H9 (cell line): ENCODE results near the gene C5orf46. TPM values are rescaled to one million over a fixed set of nuclear protein-coding genes. Genes with fewer than 3 reads are reported as not detected.
A peak's percentile ranks its signal among the peaks of the same experiment; 100 is the strongest.

Experiments
- DNase-seq: peaks from one replicate; pipeline ENCODE4 v3.0.0-alpha.2; 2017
- H2AFZ ChIP-seq: one replicate; pipeline ENCODE4 v1.6.1; 2013; ENCODE audit warnings: mild to moderate bottlenecking, low read length, control low read depth, moderate library complexity
- H2AK5ac ChIP-seq: 2 replicates; pipeline ENCODE4 v1.6.1; 2013; ENCODE audit warnings: low read length, control low read depth, mixed read lengths; ENCODE audit not compliant: insufficient read length
- H2BK120ac ChIP-seq: one replicate; pipeline ENCODE4 v1.6.1; 2013; ENCODE audit warnings: low read depth, mild to moderate bottlenecking, low read length, control low read depth, inconsistent platforms; ENCODE audit not compliant: poor library complexity, severe bottlenecking
- H2BK12ac ChIP-seq: 2 replicates; pipeline ENCODE4 v1.6.1; 2013; ENCODE audit warnings: low read length, control low read depth, mixed read lengths, low read depth; ENCODE audit not compliant: insufficient read length
- H2BK15ac ChIP-seq: 2 replicates; pipeline ENCODE4 v1.6.1; 2013; ENCODE audit warnings: low read depth, low read length, control low read depth
- H2BK20ac ChIP-seq: one replicate; pipeline ENCODE4 v1.6.1; 2013; ENCODE audit warnings: low read depth, mild to moderate bottlenecking, low read length, control low read depth, inconsistent platforms; ENCODE audit not compliant: poor library complexity, severe bottlenecking
- H2BK5ac ChIP-seq: 2 replicates; pipeline ENCODE4 v1.6.1; 2013; ENCODE audit warnings: low read length, control low read depth, mixed read lengths; ENCODE audit not compliant: insufficient read length
- H3K14ac ChIP-seq: 2 replicates; pipeline ENCODE4 v1.6.1; 2013; ENCODE audit warnings: low read length, control low read depth; ENCODE audit not compliant: insufficient read depth
- H3K18ac ChIP-seq: 2 replicates; pipeline ENCODE4 v1.6.1; 2013; ENCODE audit warnings: low read depth, mild to moderate bottlenecking, mixed read lengths, low read length, control low read depth; ENCODE audit not compliant: insufficient read length
- H3K23ac ChIP-seq: 2 replicates; pipeline ENCODE4 v1.6.1; 2013; ENCODE audit warnings: low read length, control low read depth, mixed read lengths, low read depth; ENCODE audit not compliant: insufficient read length
- H3K23me2 ChIP-seq: 2 replicates; pipeline ENCODE4 v1.6.1; 2013; ENCODE audit warnings: low read depth, mild to moderate bottlenecking, mixed read lengths, low read length, control low read depth; ENCODE audit not compliant: insufficient read length, poor library complexity, severe bottlenecking
- H3K27ac ChIP-seq: 2 replicates; pipeline ENCODE4 v1.5.1; 2013; ENCODE audit warnings: low read length, control low read depth, mixed read lengths, low read depth; ENCODE audit not compliant: insufficient read length
- H3K27me3 ChIP-seq: 2 replicates; pipeline ENCODE4 v1.6.1; 2013; ENCODE audit warnings: low read length, control low read depth, inconsistent platforms; ENCODE audit not compliant: insufficient read depth
- H3K4ac ChIP-seq: 2 replicates; pipeline ENCODE4 v1.6.1; 2013; ENCODE audit warnings: low read depth, mild to moderate bottlenecking, control low read depth, inconsistent platforms, low read length, moderate library complexity
- H3K4me1 ChIP-seq: 2 replicates; pipeline ENCODE4 v1.6.1; 2013; ENCODE audit warnings: low read length, control low read depth, inconsistent platforms; ENCODE audit not compliant: insufficient read depth
- H3K4me2 ChIP-seq: 2 replicates; pipeline ENCODE4 v1.6.1; 2013; ENCODE audit warnings: low read length, control low read depth, mixed read lengths; ENCODE audit not compliant: insufficient read length, insufficient read depth
- H3K56ac ChIP-seq: 2 replicates; pipeline ENCODE4 v1.6.1; 2013; ENCODE audit warnings: low read depth, mild to moderate bottlenecking, mixed read lengths, low read length, control low read depth; ENCODE audit not compliant: insufficient read length
- H3K79me1 ChIP-seq: 2 replicates; pipeline ENCODE4 v1.6.1; 2013; ENCODE audit warnings: low read depth, mild to moderate bottlenecking, moderate library complexity, low read length, control low read depth, inconsistent platforms; ENCODE audit not compliant: insufficient read depth, poor library complexity, severe bottlenecking
- H3K79me2 ChIP-seq: 2 replicates; pipeline ENCODE4 v1.6.1; 2013; ENCODE audit warnings: low read length, control low read depth, inconsistent platforms; ENCODE audit not compliant: insufficient read depth
- H3K9ac ChIP-seq: 2 replicates; pipeline ENCODE4 v1.6.1; 2013; ENCODE audit warnings: low read length, control low read depth, mixed read lengths; ENCODE audit not compliant: insufficient read length; ENCODE audit errors: extremely low read depth
- H3K9me3 ChIP-seq: one replicate; pipeline ENCODE4 v1.6.1; 2013; ENCODE audit warnings: low read depth, low read length, inconsistent platforms; ENCODE audit not compliant: control insufficient read depth
- H3T11ph ChIP-seq: one replicate; pipeline ENCODE4 v1.6.1; 2013; ENCODE audit warnings: mild to moderate bottlenecking, low read length, control low read depth, inconsistent platforms
- H4K20me1 ChIP-seq: one replicate; pipeline ENCODE4 v1.6.1; 2013; ENCODE audit not compliant: control insufficient read depth, insufficient read length, insufficient read depth
- H4K5ac ChIP-seq: 2 replicates; pipeline ENCODE4 v1.6.1; 2013; ENCODE audit warnings: low read depth, mild to moderate bottlenecking, mixed read lengths, low read length, control low read depth; ENCODE audit not compliant: insufficient read length
- H4K8ac ChIP-seq: replicated peaks from 2 replicates; pipeline ENCODE4 v1.6.1; 2013; ENCODE audit warnings: low read length, control low read depth, mixed read lengths, low read depth; ENCODE audit not compliant: insufficient read length
- H4K91ac ChIP-seq: 2 replicates; pipeline ENCODE4 v1.6.1; 2013; ENCODE audit warnings: low read depth, mild to moderate bottlenecking, moderate library complexity, mixed read lengths, low read length, control low read depth; ENCODE audit not compliant: insufficient read length
- H3K27ac Mint-ChIP-seq, 3 experiments: 2 replicates in 2 of 3; 3 replicates in 1 of 3; pipeline ENCODE4 v1.8.0; 2020 to 2021; ENCODE audit warnings: mixed read lengths in 3 of 3, mild to moderate bottlenecking in 1 of 3, moderate library complexity in 1 of 3
- H3K27me3 Mint-ChIP-seq: 2 replicates; pipeline ENCODE4 v1.8.0; 2021; ENCODE audit warnings: low read depth, mild to moderate bottlenecking, moderate library complexity, mixed read lengths
- H3K36me3 Mint-ChIP-seq, 3 experiments: 2 replicates in 2 of 3; 3 replicates in 1 of 3; pipeline ENCODE4 v1.8.0; 2020 to 2021; ENCODE audit warnings: low read depth in 3 of 3, mixed read lengths in 3 of 3; ENCODE audit not compliant: insufficient read depth in 1 of 3
- H3K4me1 Mint-ChIP-seq, 2 experiments: 2 replicates each; pipeline ENCODE4 v1.8.0; 2020; ENCODE audit warnings: mixed read lengths in 2 of 2
- H3K4me3 Mint-ChIP-seq, 2 experiments: 2 replicates in 1 of 2; 3 replicates in 1 of 2; pipeline ENCODE4 v1.8.0; 2020 to 2021; ENCODE audit warnings: mild to moderate bottlenecking in 2 of 2, mixed read lengths in 2 of 2, moderate library complexity in 1 of 2
- H3K9me3 Mint-ChIP-seq, 2 experiments: 2 replicates in 1 of 2; 3 replicates in 1 of 2; pipeline ENCODE4 v1.8.0; 2020; ENCODE audit warnings: mild to moderate bottlenecking in 2 of 2, mixed read lengths in 2 of 2, moderate library complexity in 1 of 2
- CTCF ChIP-seq: fragments of 200-600 bp; sonication (generic); conservative IDR thresholded peaks from 3 replicates; pipeline ENCODE4 v1.8.0; 2021; ENCODE audit warnings: antibody characterized with exemption, mild to moderate bottlenecking
- WGBS: extraction: QIAGEN DNeasy Blood & Tissue Kit; methylation state at CpG from one replicate; pipeline ENCODE4 v1.1.7; 2013; ENCODE audit warnings: missing lambda C conversion rate, low lambda C conversion rate, mixed read lengths; ENCODE audit not compliant: insufficient read length; ENCODE audit errors: extremely low coverage; 5-methylcytosine and 5-hydroxymethylcytosine counted together
- total RNA-seq: library from RNA; stranded (reverse); gene quantifications from 2 replicates; pipeline ENCODE4 v1.2.1, GENCODE V29; 2021

The C5orf46 gene
- total RNA-seq, 1 experiment from 2014 or later, result not detected

- Mint-ChIP-seq H3K4me1 (peaks cover 32 to 61% of the 10 kb centered on the region in 2 experiments), H3K4me3 (no peak within 1 kb of the TSS)
- no CpG with 5 or more reads among the region's 2 CpGs for WGBS
Observed at GRCh38 chr5:147878066-147878759, 28.1 kb downstream of the C5orf46 start, which contains the start of gene SCGB3A2. Gene SCGB3A2, plus strand, starts transcription at chr5:147878711. Its CDS starts 93 bp downstream, at chr5:147878804.

More at GRCh38 chr5:147878066-147878759, 28.1 kb downstream of the C5orf46 start, which contains the start of gene SCGB3A2:
- no peak within 1 kb of the TSS for H2AFZ ChIP-seq
- H3K14ac ChIP-seq, result no peak within 1 kb of the TSS
- no peak within 1 kb of the TSS for H3K27ac ChIP-seq
- no peaks in the 10 kb centered on the region for H3K9me3 ChIP-seq
- no peak within 1 kb of the TSS for H3K23ac ChIP-seq
- H3K23me2 ChIP-seq, result no peaks in the 10 kb centered on the region
- H3K36me3 Mint-ChIP-seq, result peaks cover 2 to 51% (median 7%) of the 10 kb centered on the region in 3 experiments; a peak in 5 of 7 replicates
- H3K79me1 ChIP-seq, result peaks cover 3% of the 10 kb centered on the region
- H3K18ac ChIP-seq, result no peak within 1 kb of the TSS
- no peak within 1 kb of the TSS for H3K4me2 ChIP-seq
- no peak within 1 kb of the TSS for H2BK12ac ChIP-seq
- no peak within 1 kb of the TSS for H2AK5ac ChIP-seq
- no peak for DNase-seq
- no peak within 1 kb of the TSS for H3K9ac ChIP-seq
- H4K91ac ChIP-seq, result no peak within 1 kb of the TSS
- H2BK5ac ChIP-seq, result no peak within 1 kb of the TSS
- H3T11ph ChIP-seq, result no peak within 1 kb of the TSS
- no peak within 1 kb of the TSS for H3K4ac ChIP-seq
- peak within 1 kb of the TSS in 1 of 3 experiments; percentile 82; a peak in 2 of 7 replicates for H3K27ac Mint-ChIP-seq
- no peak within 1 kb of the TSS for H3K56ac ChIP-seq
- H4K8ac ChIP-seq, result no peak within 1 kb of the TSS
- H2BK120ac ChIP-seq, result no peak within 1 kb of the TSS
- H3K27me3 ChIP-seq, result no peaks in the 10 kb centered on the region
- H4K20me1 ChIP-seq, result no peaks in the 10 kb centered on the region
- peaks cover 5% of the 10 kb centered on the region; the same call in 1 of the 2 replicates for H3K79me2 ChIP-seq
- H2BK20ac ChIP-seq, result no peak within 1 kb of the TSS
- H3K9me3 Mint-ChIP-seq, result peaks cover 0 to under 1% of the 10 kb centered on the region in 2 experiments; a peak in 1 of 5 replicates
- peaks cover 20% of the 10 kb centered on the region for H3K4me1 ChIP-seq
- no peak within 1 kb of the TSS for H2BK15ac ChIP-seq
- no peak within 1 kb of the TSS for H4K5ac ChIP-seq
- H3K27me3 Mint-ChIP-seq, result peaks cover 1% of the 10 kb centered on the region; the same call in 1 of the 2 replicates
- no peak for TF ChIP-seq CTCF
